H1 (cell line): ENCODE measurements around the gene TVP23A. TPM values are rescaled to one million over a fixed set of nuclear protein-coding genes. Genes with fewer than 3 reads are reported as not detected.

Source experiments
- CTCF ChIA-PET: fragments of 300-600 bp; sonication (Branson Sonifier 250); formaldehyde crosslinking; loops from one replicate; lab custom pipeline; 2021; ENCODE audit not compliant: partially characterized antibody; lab: Charles Lee
- POLR2A ChIA-PET: fragments of 300-600 bp; sonication (Branson Sonifier 250); formaldehyde crosslinking; loops from one replicate; lab custom pipeline; 2021; ENCODE audit warnings: inconsistent platforms; ENCODE audit not compliant: partially characterized antibody; lab: Charles Lee
- DNase-seq, 2 experiments: peaks; one replicate each; pipeline versions ENCODE4 v3.0.0 to v3.0.0-alpha.2; 2010 to 2022; ENCODE audit warnings: low spot score in 2 of 2, low read depth in 1 of 2, mixed read lengths in 1 of 2
- FAIRE-seq: peaks from 2 replicates; lab custom pipeline; 2011; peaks lifted over from hg19 to GRCh38; lab: Jason Lieb, UNC
- H2AFZ ChIP-seq: 2 replicates; pipeline ENCODE4 v1.8.1; 2012; ENCODE audit warnings: low read length, inconsistent platforms
- H2AK5ac ChIP-seq: 2 replicates; pipeline ENCODE4 v1.6.1; 2013; ENCODE audit warnings: low read depth, low read length
- H2BK120ac ChIP-seq: replicated peaks from 2 replicates; pipeline ENCODE3; 2013; ENCODE audit warnings: low read depth, low read length, inconsistent platforms
- H2BK12ac ChIP-seq: 2 replicates; pipeline ENCODE4 v1.6.1; 2013; ENCODE audit warnings: low read depth, low read length
- H2BK15ac ChIP-seq: 2 replicates; pipeline ENCODE4 v1.6.1; 2013; ENCODE audit warnings: low read length
- H2BK20ac ChIP-seq: 2 replicates; pipeline ENCODE4 v1.6.1; 2013; ENCODE audit warnings: low read length
- H2BK5ac ChIP-seq: 2 replicates; pipeline ENCODE4 v1.6.1; 2013; ENCODE audit warnings: low read depth, low read length
- H3K14ac ChIP-seq: 2 replicates; pipeline ENCODE4 v1.6.1; 2013; ENCODE audit warnings: inconsistent platforms; ENCODE audit not compliant: insufficient read length
- H3K18ac ChIP-seq: 2 replicates; pipeline ENCODE4 v1.6.1; 2013; ENCODE audit warnings: low read length; ENCODE audit errors: extremely low read depth
- H3K23ac ChIP-seq: 2 replicates; pipeline ENCODE4 v1.6.1; 2013; ENCODE audit warnings: inconsistent platforms; ENCODE audit not compliant: insufficient read length
- H3K23me2 ChIP-seq: 2 replicates; pipeline ENCODE4 v1.6.1; 2013; ENCODE audit warnings: low read depth, low read length
- H3K27ac ChIP-seq: 2 replicates; pipeline ENCODE4 v1.6.1; 2011; ENCODE audit warnings: low read depth, low read length, inconsistent platforms
- H3K27me3 ChIP-seq, 4 experiments: replicated peaks in 1 of 4; 1 replicate in 1 of 4; 2 replicates in 3 of 4; pipeline versions ENCODE4 v1.6.1 to v1.8.1; 2011 to 2013; ENCODE audit warnings: low read length in 3 of 4, mild to moderate bottlenecking in 3 of 4, inconsistent platforms in 2 of 4, mixed read lengths in 2 of 4, moderate library complexity in 1 of 4; ENCODE audit not compliant: control insufficient read depth in 3 of 4, insufficient read depth in 3 of 4; ENCODE audit errors: extremely low read depth in 1 of 4
- H3K36me3 ChIP-seq, 4 experiments: 2 replicates each; pipeline versions ENCODE4 v1.6.1 to v1.8.1; 2011 to 2013; ENCODE audit warnings: mild to moderate bottlenecking in 4 of 4, low read length in 3 of 4, moderate library complexity in 2 of 4, control low read depth in 1 of 4, inconsistent platforms in 1 of 4; ENCODE audit not compliant: insufficient read depth in 4 of 4, control insufficient read depth in 2 of 4
- H3K4ac ChIP-seq: replicated peaks from 2 replicates; pipeline ENCODE3; 2013; ENCODE audit warnings: low read length, low read depth, mixed read lengths, inconsistent platforms; ENCODE audit not compliant: insufficient read length
- H3K4me1 ChIP-seq, 4 experiments: replicated peaks in 1 of 4; 1 replicate in 1 of 4; 2 replicates in 3 of 4; pipeline versions ENCODE4 v1.6.1 to v1.8.1; 2011 to 2013; ENCODE audit warnings: low read length in 3 of 4, inconsistent platforms in 2 of 4, mixed read lengths in 1 of 4; ENCODE audit not compliant: insufficient read depth in 4 of 4, control insufficient read depth in 3 of 4
- H3K4me2 ChIP-seq, 2 experiments: 2 replicates each; pipeline versions ENCODE4 v1.6.1 to v1.8.1; 2011 to 2013; ENCODE audit warnings: low read depth in 2 of 2, low read length in 2 of 2, control low read depth in 1 of 2, inconsistent platforms in 1 of 2, mild to moderate bottlenecking in 1 of 2; ENCODE audit not compliant: insufficient read depth in 1 of 2
- H3K4me3 ChIP-seq, 4 experiments: fragments of 200-600, 300-600 bp in 1 of 4; sonication (generic), shearing (Covaris generic), sonication (Bioruptor Twin) in 1 of 4; 2 replicates each; pipeline versions ENCODE4 v1.5.1 to v1.8.1; 2011 to 2016; ENCODE audit warnings: low read length in 4 of 4, low read depth in 3 of 4, control low read depth in 2 of 4, inconsistent platforms in 2 of 4, mild to moderate bottlenecking in 2 of 4, mixed read lengths in 1 of 4, moderate library complexity in 1 of 4; ENCODE audit not compliant: insufficient read depth in 2 of 4; ENCODE audit errors: extremely low read depth in 1 of 4
- H3K56ac ChIP-seq: replicated peaks from 2 replicates; pipeline ENCODE3; 2013; ENCODE audit warnings: low read depth, mild to moderate bottlenecking, mixed read lengths, low read length, inconsistent platforms; ENCODE audit not compliant: insufficient read length
- H3K79me1 ChIP-seq: 2 replicates; pipeline ENCODE4 v1.6.1; 2013; ENCODE audit warnings: low read depth, low read length, control low read depth
- H3K79me2 ChIP-seq, 2 experiments: 2 replicates each; pipeline versions ENCODE4 v1.6.1 to v1.8.1; 2012 to 2013; ENCODE audit warnings: low read length in 2 of 2, mild to moderate bottlenecking in 2 of 2, inconsistent platforms in 1 of 2; ENCODE audit not compliant: insufficient read depth in 2 of 2, control insufficient read depth in 1 of 2
- H3K9ac ChIP-seq, 4 experiments: replicated peaks in 1 of 4; 1 replicate in 1 of 4; 2 replicates in 3 of 4; pipeline versions ENCODE4 v1.6.1 to v1.8.1; 2011 to 2013; ENCODE audit warnings: low read depth in 3 of 4, low read length in 3 of 4, control low read depth in 2 of 4, mild to moderate bottlenecking in 2 of 4, moderate library complexity in 2 of 4, inconsistent platforms in 1 of 4; ENCODE audit errors: extremely low read depth in 1 of 4
- H3K9me3 ChIP-seq, 2 experiments: 2 replicates each; pipeline versions ENCODE4 v1.6.1 to v1.8.1; 2012 to 2013; ENCODE audit warnings: mild to moderate bottlenecking in 2 of 2, moderate library complexity in 2 of 2, control low read depth in 1 of 2, inconsistent platforms in 1 of 2, low read depth in 1 of 2, low read length in 1 of 2, mixed read lengths in 1 of 2; ENCODE audit not compliant: insufficient read depth in 2 of 2
- H4K20me1 ChIP-seq, 2 experiments: replicated peaks in 1 of 2; 2 replicates each; pipeline versions ENCODE3 to v1.8.1; 2011 to 2013; ENCODE audit warnings: inconsistent platforms in 2 of 2, low read length in 2 of 2, mild to moderate bottlenecking in 1 of 2; ENCODE audit not compliant: insufficient read depth in 2 of 2, control insufficient read depth in 1 of 2
- H4K5ac ChIP-seq: 2 replicates; pipeline ENCODE4 v1.6.1; 2013; ENCODE audit warnings: low read length, low read depth, mixed read lengths, inconsistent platforms; ENCODE audit not compliant: insufficient read length
- H4K8ac ChIP-seq: 2 replicates; pipeline ENCODE4 v1.8.0; 2013; ENCODE audit warnings: mild to moderate bottlenecking, moderate library complexity, low read length, inconsistent platforms; ENCODE audit not compliant: insufficient read depth; ENCODE audit errors: extremely low read depth
- H4K91ac ChIP-seq: replicated peaks from 2 replicates; pipeline ENCODE3; 2013; ENCODE audit warnings: low read length, mixed read lengths, inconsistent platforms; ENCODE audit not compliant: insufficient read length
- BACH1 ChIP-seq: IDR thresholded peaks from 2 replicates; pipeline ENCODE4 v1.6.1; 2012; ENCODE audit warnings: low read length, improper control_type of control experiment
- CBX5 ChIP-seq: fragments of 300-800, 300-1000 bp; sonication (generic); IDR thresholded peaks from 2 replicates; pipeline ENCODE4 v1.7.1; 2016; ENCODE audit warnings: antibody characterized with exemption, low read length, low read depth
- CHD1 ChIP-seq: IDR thresholded peaks from 2 replicates; pipeline ENCODE4 v1.6.1; 2012; ENCODE audit warnings: low read depth, low read length, improper control_type of control experiment
- EP300 ChIP-seq, 2 experiments: IDR thresholded peaks; 1 replicate in 1 of 2; 2 replicates in 1 of 2; pipeline ENCODE4 v1.6.1; 2011 to 2012; ENCODE audit warnings: low read depth in 2 of 2, low read length in 2 of 2, mild to moderate bottlenecking in 2 of 2, borderline replicate concordance in 1 of 2, inconsistent platforms in 1 of 2, moderate library complexity in 1 of 2
- GABPA ChIP-seq: IDR thresholded peaks from 2 replicates; pipeline ENCODE4 v1.6.1; 2011; ENCODE audit warnings: mild to moderate bottlenecking, low read length, moderate library complexity, borderline replicate concordance; ENCODE audit not compliant: insufficient read depth
- HDAC2 ChIP-seq, 2 experiments: fragments of 300-600 bp in 1 of 2; sonication (generic) in 1 of 2; IDR thresholded peaks; 2 replicates each; pipeline ENCODE4 v1.6.1; 2011 to 2012; ENCODE audit warnings: low read depth in 2 of 2, low read length in 2 of 2, mild to moderate bottlenecking in 2 of 2, moderate library complexity in 2 of 2, borderline replicate concordance in 1 of 2, inconsistent platforms in 1 of 2
- HDAC6 ChIP-seq: IDR thresholded peaks from one replicate; pipeline ENCODE4 v1.7.1; 2012; ENCODE audit warnings: low read depth, mild to moderate bottlenecking, inconsistent platforms, low read length, moderate library complexity
- SRF ChIP-seq: IDR thresholded peaks from 2 replicates; pipeline ENCODE4 v1.6.1; 2011; ENCODE audit warnings: mild to moderate bottlenecking, low read depth, low read length, moderate library complexity
- TAF7 ChIP-seq: optimal IDR thresholded peaks from 2 replicates; pipeline ENCODE3; 2011; ENCODE audit warnings: low read depth, mild to moderate bottlenecking, inconsistent platforms, low read length, moderate library complexity, borderline replicate concordance
- YY1 ChIP-seq: IDR thresholded peaks from 2 replicates; pipeline ENCODE4 v1.6.1; 2011; ENCODE audit warnings: low read depth, mild to moderate bottlenecking, low read length
- WGBS, 2 experiments: shearing (Covaris generic) in 1 of 2; methylation state at CpG; one replicate each; pipeline versions ENCODE4 v1.1.6 to v1.1.7; 2013 to 2015; ENCODE audit warnings: low lambda C conversion rate in 2 of 2, mixed read lengths in 2 of 2, inconsistent platforms in 1 of 2, low coverage in 1 of 2, missing lambda C conversion rate in 1 of 2; ENCODE audit not compliant: insufficient replicate concordance in 2 of 2, insufficient coverage in 1 of 2, insufficient read length in 1 of 2; ENCODE audit errors: extremely low coverage in 1 of 2, missing lambda C conversion rate in 1 of 2; 5-methylcytosine and 5-hydroxymethylcytosine counted together
- polyA plus RNA-seq, 7 experiments: library from polyadenylated mRNA; depleted of rRNA in 3 of 7; stranded (reverse) in 5 of 7; unstranded in 2 of 7; fragments of >200 nt in 5 of 7; fragments of 200-250 nt in 2 of 7; gene quantifications; 1 replicate in 5 of 7; 2 replicates in 1 of 7; 4 replicates in 1 of 7; pipeline versions ENCODE4 v1.2.1 to v1.2.3, GENCODE V29; 2011 to 2013; ENCODE audit warnings: missing spikeins in 2 of 7, mixed read lengths in 2 of 7
- total RNA-seq: library from RNA; stranded (reverse); fragmentation: NEBNext Ultra II Directional; extraction: Animal tissue kit (Norgen Biotek cat#: 25700); gene quantifications from 2 replicates; pipeline ENCODE4 v1.2.1, GENCODE V29; 2021
- TF ChIP-seq, protein P1 (sequence below): IDR thresholded peaks from 2 replicates; pipeline ENCODE4 v1.6.1; 2012; ENCODE audit warnings: low read length, inconsistent platforms

The TVP23A gene
- total and polyA plus RNA-seq, 2 of the 8 experiments (the other 6 are each of a cell fraction or from before 2014, with no cell fraction given) = 2.2 to 3.1 TPM

DNA sequence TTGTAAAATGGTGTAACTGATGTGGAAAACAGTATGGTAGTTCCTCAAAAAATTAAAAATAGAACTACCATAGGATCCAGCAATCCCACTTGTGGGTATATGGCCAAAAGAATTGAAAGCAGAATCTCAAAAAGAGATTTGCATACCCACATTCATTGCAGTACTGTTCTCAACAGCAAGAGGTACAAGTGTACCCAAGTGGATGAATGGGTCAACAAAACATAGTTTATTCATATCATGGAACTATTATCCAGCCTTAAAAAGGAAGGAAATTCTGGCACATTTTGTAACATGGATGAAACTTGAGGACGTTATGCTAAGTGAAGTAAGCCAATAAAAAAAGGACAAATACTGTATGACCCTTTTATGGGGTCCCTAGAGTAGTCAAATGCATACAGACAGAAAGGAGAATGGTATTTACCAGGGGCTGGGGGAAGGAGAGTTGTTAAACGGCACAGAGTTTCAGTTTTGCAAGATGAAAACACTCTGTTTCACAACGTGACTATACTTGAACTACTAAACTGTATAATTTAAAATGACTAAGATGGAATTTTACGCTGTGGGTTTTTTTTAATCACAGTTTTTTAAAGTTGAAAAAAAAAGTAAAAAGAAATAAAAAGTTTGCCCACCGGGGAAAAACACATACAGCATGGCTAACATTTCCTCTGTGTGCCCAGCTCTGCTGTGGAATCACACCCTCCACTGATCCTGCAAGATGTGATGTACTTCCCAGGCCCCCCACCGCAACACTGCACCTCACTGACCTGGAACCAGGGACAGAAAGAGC, 6.1 kb downstream of the TVP23A start:
- no peak overlapping the region for H3K56ac ChIP-seq
- H3K79me2 ChIP-seq = no peaks in the 10 kb centered on the region
- H3K4me1 ChIP-seq = no peaks in the 10 kb centered on the region
- no peak overlapping the region for H4K91ac ChIP-seq
- no peak overlapping the region for H2BK15ac ChIP-seq
- ChIA-PET CTCF (no interaction called here), POLR2A (no interaction called here)
- H3K36me3 ChIP-seq = no peaks in the 10 kb centered on the region; a peak in 1 of 8 replicates
- no peak overlapping the region for H2BK12ac ChIP-seq
- no peak overlapping the region for H3K4me2 ChIP-seq
- H2BK120ac ChIP-seq = no peak overlapping the region
- no peak overlapping the region for H4K8ac ChIP-seq
- no peak overlapping the region for H4K5ac ChIP-seq
- no peak overlapping the region for H2AK5ac ChIP-seq
- H3K27me3 ChIP-seq = no peaks in the 10 kb centered on the region; a peak in 2 of 7 replicates
- no peak overlapping the region for H2AFZ ChIP-seq
- no peak overlapping the region for H2BK20ac ChIP-seq
- no peak overlapping the region for H3K4me3 ChIP-seq
- no peak overlapping the region for H3K27ac ChIP-seq
- FAIRE-seq (no peak), DNase-seq (no peak)
- H3K4ac ChIP-seq = no peak overlapping the region
- 83% methylated on average over 6 of the region's 6 CpGs; no CpG with 5 or more reads in 1 of the 2 experiments for WGBS, 2 experiments
- H3K14ac ChIP-seq = no peak overlapping the region
- no peaks in the 10 kb centered on the region for H4K20me1 ChIP-seq
- no peak overlapping the region for H2BK5ac ChIP-seq
- H3K23ac ChIP-seq = no peak overlapping the region
- no peak overlapping the region for H3K18ac ChIP-seq
- H3K9ac ChIP-seq = no peak overlapping the region
- H3K79me1 ChIP-seq = no peaks in the 10 kb centered on the region; the same call in 1 of the 2 replicates
- no peaks in the 10 kb centered on the region for H3K9me3 ChIP-seq
- H3K23me2 ChIP-seq = no peaks in the 10 kb centered on the region; the same call in 1 of the 2 replicates
- TF ChIP-seq YY1 = no peak
- no peak for TF ChIP-seq TAF7
- TF ChIP-seq CHD1 = no peak
- no peak for TF ChIP-seq HDAC6
- no peak for TF ChIP-seq EP300 (IDR thresholded peaks at IDR 0.05; ENCODE audit: borderline replicate concordance in 1 of 2, low read depth in 2 of 2, low read length in 2 of 2)
- TF ChIP-seq CBX5 = no peak
- TF ChIP-seq GABPA = no peak
- TF ChIP-seq HDAC2 (IDR thresholded peaks at IDR 0.05; ENCODE audit: borderline replicate concordance in 1 of 2, low read depth in 2 of 2, low read length in 2 of 2) = no peak
- TF ChIP-seq BACH1 = no peak
- TF ChIP-seq, protein P1, sequence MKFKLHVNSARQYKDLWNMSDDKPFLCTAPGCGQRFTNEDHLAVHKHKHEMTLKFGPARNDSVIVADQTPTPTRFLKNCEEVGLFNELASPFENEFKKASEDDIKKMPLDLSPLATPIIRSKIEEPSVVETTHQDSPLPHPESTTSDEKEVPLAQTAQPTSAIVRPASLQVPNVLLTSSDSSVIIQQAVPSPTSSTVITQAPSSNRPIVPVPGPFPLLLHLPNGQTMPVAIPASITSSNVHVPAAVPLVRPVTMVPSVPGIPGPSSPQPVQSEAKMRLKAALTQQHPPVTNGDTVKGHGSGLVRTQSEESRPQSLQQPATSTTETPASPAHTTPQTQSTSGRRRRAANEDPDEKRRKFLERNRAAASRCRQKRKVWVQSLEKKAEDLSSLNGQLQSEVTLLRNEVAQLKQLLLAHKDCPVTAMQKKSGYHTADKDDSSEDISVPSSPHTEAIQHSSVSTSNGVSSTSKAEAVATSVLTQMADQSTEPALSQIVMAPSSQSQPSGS = no peak
- no peak for TF ChIP-seq SRF
